Neutrophil (primary cell): ENCODE measurements around the gene ARHGEF38.

ENCODE experiments used
- H3K27ac ChIP-seq: fragments of 200-600 bp; sonication (generic); 2 replicates; pipeline ENCODE4 v1.5.1; 2016; ENCODE audit warnings: mild to moderate bottlenecking, moderate library complexity
- H3K27me3 ChIP-seq: fragments of 200-600 bp; sonication (generic); 2 replicates; pipeline ENCODE4 v1.6.0; 2016; ENCODE audit warnings: mild to moderate bottlenecking
- H3K36me3 ChIP-seq: fragments of 200-600 bp; sonication (generic); 2 replicates; pipeline ENCODE4 v1.5.1; 2017
- H3K4me1 ChIP-seq, 2 experiments: fragments of 200-600 bp in 1 of 2; sonication (generic) in 1 of 2; 1 replicate in 1 of 2; 2 replicates in 1 of 2; pipeline versions ENCODE4 v1.5.1 to v1.6.1; 2013 to 2016; ENCODE audit warnings: low read depth in 1 of 2, low read length in 1 of 2, mild to moderate bottlenecking in 1 of 2, moderate library complexity in 1 of 2; ENCODE audit not compliant: control insufficient read depth in 1 of 2, insufficient read depth in 1 of 2
- H3K4me3 ChIP-seq, 2 experiments: fragments of 200-600 bp in 1 of 2; sonication (generic) in 1 of 2; 1 replicate in 1 of 2; 2 replicates in 1 of 2; pipeline ENCODE4 v1.5.1; 2013 to 2016; ENCODE audit warnings: low read depth in 1 of 2, low read length in 1 of 2, mild to moderate bottlenecking in 1 of 2, moderate library complexity in 1 of 2
- H3K9me3 ChIP-seq: fragments of 200-600 bp; sonication (generic); 2 replicates; pipeline ENCODE4 v1.5.1; 2016
- CTCF ChIP-seq: fragments of 200-600 bp; sonication (generic); IDR thresholded peaks from 2 replicates; pipeline ENCODE4 v1.5.1; 2016; ENCODE audit warnings: antibody characterized with exemption

ARHGEF38 gene

GRCh38 chr4:105599482-105599881, 47.1 kb downstream of the ARHGEF38 start:
- Histone ChIP-seq H3K27me3 (no peaks in the 10 kb centered on the region), H3K9me3 (no peaks in the 10 kb centered on the region), H3K4me1 (no peaks in the 10 kb centered on the region), H3K27ac (no peak overlapping the region), H3K4me3 (no peak overlapping the region), H3K36me3 (no peaks in the 10 kb centered on the region)
- TF ChIP-seq CTCF = no peak

- no peaks in the 10 kb centered on the region for H3K27me3 ChIP-seq
- no peak overlapping the region for H3K4me3 ChIP-seq
- H3K36me3 ChIP-seq = no peaks in the 10 kb centered on the region
- no peak overlapping the region for H3K27ac ChIP-seq
- TF ChIP-seq CTCF = no peak
- H3K4me1 ChIP-seq = no peaks in the 10 kb centered on the region
- H3K9me3 ChIP-seq = no peaks in the 10 kb centered on the region
Observed at GRCh38 chr4:105599932-105600655, 47.7 kb downstream of the ARHGEF38 start.

GRCh38 chr4:105600951-105601350, 48.5 kb downstream of the ARHGEF38 start:
- Histone ChIP-seq H3K9me3 (no peaks in the 10 kb centered on the region), H3K36me3 (no peaks in the 10 kb centered on the region), H3K27me3 (no peaks in the 10 kb centered on the region), H3K4me1 (no peaks in the 10 kb centered on the region), H3K4me3 (no peak overlapping the region), H3K27ac (no peak overlapping the region)
- no peak for TF ChIP-seq CTCF

GRCh38 chr4:105601406-105601805, 49.0 kb downstream of the ARHGEF38 start:
- H3K4me1 ChIP-seq = no peaks in the 10 kb centered on the region
- no peak overlapping the region for H3K27ac ChIP-seq
- H3K27me3 ChIP-seq = no peaks in the 10 kb centered on the region
- TF ChIP-seq CTCF = no peak
- H3K36me3 ChIP-seq = no peaks in the 10 kb centered on the region
- H3K9me3 ChIP-seq = no peaks in the 10 kb centered on the region
- H3K4me3 ChIP-seq = no peak overlapping the region

- Histone ChIP-seq H3K36me3 (no peaks in the 10 kb centered on the region), H3K9me3 (no peaks in the 10 kb centered on the region), H3K27me3 (no peaks in the 10 kb centered on the region), H3K4me1 (no peaks in the 10 kb centered on the region), H3K4me3 (no peak overlapping the region), H3K27ac (no peak overlapping the region)
- TF ChIP-seq CTCF = no peak
Observed at GRCh38 chr4:105603158-105603557, 50.7 kb downstream of the ARHGEF38 start.
